Esophagus muscularis mucosa (tissue), 4 donors: Measurements from ENCODE around the gene NUP58. TPM values are rescaled to one million over a fixed set of nuclear protein-coding genes. Genes with fewer than 3 reads are reported as not detected.
A peak's percentile ranks its signal among the peaks of the same experiment; 100 is the strongest.

Experiments
- DNase-seq: peaks from one replicate; pipeline ENCODE4 v3.0.0-alpha.2; 2017; ENCODE audit errors: extremely low spot score
- H3K27ac ChIP-seq, 4 donors: fragments of 200-600 bp; sonication (generic); replicated peaks in 1 of 4; 1 replicate in 3 of 4; 2 replicates in 1 of 4; pipeline ENCODE4 v1.5.1; 2016 to 2019; ENCODE audit warnings: mild to moderate bottlenecking in 1 of 4
- H3K27me3 ChIP-seq, 4 donors: fragments of 200-600 bp; sonication (generic); one replicate each; pipeline versions ENCODE4 v1.5.1 to v1.6.0; 2016 to 2019
- H3K36me3 ChIP-seq, 4 donors: fragments of 200-600 bp; sonication (generic); one replicate each; pipeline ENCODE4 v1.5.1; 2016 to 2019
- H3K4me1 ChIP-seq, 4 donors: fragments of 200-600 bp; sonication (generic); one replicate each; pipeline ENCODE4 v1.5.1; 2016 to 2019
- H3K4me3 ChIP-seq, 4 donors: fragments of 200-600 bp; sonication (generic); 1 replicate in 2 of 4; 2 replicates in 2 of 4; pipeline ENCODE4 v1.5.1; 2016 to 2019; ENCODE audit warnings: mild to moderate bottlenecking in 4 of 4, moderate library complexity in 1 of 4
- H3K9me3 ChIP-seq, 4 donors: fragments of 200-600 bp; sonication (generic); 1 replicate in 3 of 4; 2 replicates in 1 of 4; pipeline ENCODE4 v1.5.1; 2016 to 2019
- EP300 ChIP-seq: sonication (generic); formaldehyde crosslinking; IDR thresholded peaks from one replicate; pipeline ENCODE4 v1.6.1; 2017; ENCODE audit warnings: antibody characterized with exemption
- POLR2A ChIP-seq: fragments of 450-650 bp; IDR thresholded peaks from one replicate; pipeline ENCODE4 v1.6.1; 2017; ENCODE audit warnings: antibody characterized with exemption, moderate library complexity, mild to moderate bottlenecking, low read depth
- POLR2AphosphoS5 ChIP-seq, 2 donors: sonication (generic); formaldehyde crosslinking; IDR thresholded peaks; one replicate each; pipeline ENCODE4 v1.6.1; 2017; ENCODE audit warnings: antibody characterized with exemption in 2 of 2
- WGBS: methylation state at CpG from one replicate; pipeline ENCODE4 v1.1.5; 2018; 5-methylcytosine and 5-hydroxymethylcytosine counted together
- intact Hi-C: fragments of 100-400 bp; cut with DNase I; formaldehyde crosslinking; loops from one replicate; pipeline ENCODE4 v1.15.1; 2023
- total RNA-seq, 4 donors: library from RNA; depleted of rRNA; stranded (reverse); fragments of >200 nt; gene quantifications; one replicate each; pipeline versions ENCODE4 v1.1.0 to v1.2.1, GENCODE V29; 2016
- TF ChIP-seq, protein P1 (sequence below), 3 experiments: fragments of 200-600 bp in 2 of 3; fragments of 450-650 bp in 1 of 3; sonication (generic) in 2 of 3; IDR thresholded peaks; one replicate each; pipeline ENCODE4 v1.5.1; 2017 to 2019; ENCODE audit warnings: antibody characterized with exemption in 3 of 3, mild to moderate bottlenecking in 2 of 3, moderate library complexity in 1 of 3

Gene NUP58
- total RNA-seq, 4 donors from 2014 or later: 33.8 to 62.3 (median 44.4) TPM

DNA sequence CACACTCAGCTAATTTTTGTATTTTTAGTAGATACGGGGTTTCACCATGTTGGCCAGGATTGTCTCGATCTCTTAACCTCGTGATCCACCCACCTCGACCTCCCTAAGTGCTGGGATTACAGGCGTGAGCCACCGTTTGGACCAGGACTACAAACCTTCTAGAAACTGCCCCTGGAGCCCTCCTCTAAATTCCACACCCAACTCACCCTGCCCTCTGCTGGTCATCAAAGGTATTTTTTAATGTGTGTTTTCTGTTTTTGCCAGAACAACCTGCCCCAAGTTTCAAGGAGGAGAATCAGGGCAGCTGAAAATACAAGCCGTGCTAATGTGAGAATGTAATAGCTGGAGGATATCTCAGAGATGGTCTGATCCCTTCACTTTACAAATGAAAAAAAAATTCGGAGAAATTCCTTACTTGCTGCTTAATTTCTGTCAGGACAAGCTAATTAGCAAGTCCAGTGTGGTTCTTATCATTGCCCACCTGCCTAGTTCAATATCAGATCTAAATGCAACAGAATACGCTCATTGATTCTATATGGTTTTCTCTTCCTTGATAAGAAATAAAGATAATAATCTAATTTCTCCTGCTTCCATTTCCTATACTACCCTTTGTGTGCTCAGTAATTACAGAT lies 74.4 kb downstream of the NUP58 start:
- H3K36me3 ChIP-seq: no peaks in the 10 kb centered on the region
- WGBS: 44% methylated on average over 9 of the region's 9 CpGs
- H3K4me3 ChIP-seq: no peak overlapping the region
- TF ChIP-seq, protein P1, sequence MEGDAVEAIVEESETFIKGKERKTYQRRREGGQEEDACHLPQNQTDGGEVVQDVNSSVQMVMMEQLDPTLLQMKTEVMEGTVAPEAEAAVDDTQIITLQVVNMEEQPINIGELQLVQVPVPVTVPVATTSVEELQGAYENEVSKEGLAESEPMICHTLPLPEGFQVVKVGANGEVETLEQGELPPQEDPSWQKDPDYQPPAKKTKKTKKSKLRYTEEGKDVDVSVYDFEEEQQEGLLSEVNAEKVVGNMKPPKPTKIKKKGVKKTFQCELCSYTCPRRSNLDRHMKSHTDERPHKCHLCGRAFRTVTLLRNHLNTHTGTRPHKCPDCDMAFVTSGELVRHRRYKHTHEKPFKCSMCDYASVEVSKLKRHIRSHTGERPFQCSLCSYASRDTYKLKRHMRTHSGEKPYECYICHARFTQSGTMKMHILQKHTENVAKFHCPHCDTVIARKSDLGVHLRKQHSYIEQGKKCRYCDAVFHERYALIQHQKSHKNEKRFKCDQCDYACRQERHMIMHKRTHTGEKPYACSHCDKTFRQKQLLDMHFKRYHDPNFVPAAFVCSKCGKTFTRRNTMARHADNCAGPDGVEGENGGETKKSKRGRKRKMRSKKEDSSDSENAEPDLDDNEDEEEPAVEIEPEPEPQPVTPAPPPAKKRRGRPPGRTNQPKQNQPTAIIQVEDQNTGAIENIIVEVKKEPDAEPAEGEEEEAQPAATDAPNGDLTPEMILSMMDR (IDR thresholded peaks at IDR 0.05): peak; percentile 39 to 62 (median 44)
- no peak for TF ChIP-seq POLR2AphosphoS5 (IDR thresholded peaks at IDR 0.05)
- no peaks in the 10 kb centered on the region for H3K9me3 ChIP-seq
- peaks cover 0 to 52% (median 13%) of the 10 kb centered on the region in 4 donors for H3K27me3 ChIP-seq
- no peak overlapping the region for H3K27ac ChIP-seq
- intact Hi-C loops: no loop called here
- H3K4me1 ChIP-seq: peaks cover 0 to 15% (median 12%) of the 10 kb centered on the region in 4 donors
- no peak for DNase-seq

- intact Hi-C loops: no loop called here
- WGBS: 88% methylated on average over 5 of the region's 7 CpGs
These were observed 76.0 kb downstream of the NUP58 start for GRCh38 chr13:25377244-25377962.

GRCh38 chr13:25378528-25378927 lies 77.1 kb downstream of the NUP58 start:
- DNase-seq: no peak
- H3K27ac ChIP-seq: no peak overlapping the region
- TF ChIP-seq EP300 (no peak), POLR2AphosphoS5 (IDR thresholded peaks at IDR 0.05) (no peak), POLR2A (no peak)
- TF ChIP-seq, protein P1 (IDR thresholded peaks at IDR 0.05): no peak
- no peaks in the 10 kb centered on the region for H3K9me3 ChIP-seq
- intact Hi-C loops: no loop called here
- no peaks in the 10 kb centered on the region for H3K36me3 ChIP-seq
- H3K27me3 ChIP-seq: peaks cover 0 to 25% (median 2%) of the 10 kb centered on the region in 4 donors
- WGBS: 51% methylated on average over 5 of the region's 5 CpGs
- no peaks in the 10 kb centered on the region for H3K4me1 ChIP-seq
- H3K4me3 ChIP-seq: no peak overlapping the region

More at GRCh38 chr13:25377244-25377962, 76.0 kb downstream of the NUP58 start:
- DNase-seq: no peak
- Histone ChIP-seq H3K36me3 (no peaks in the 10 kb centered on the region), H3K9me3 (no peaks in the 10 kb centered on the region), H3K27ac (no peak overlapping the region), H3K27me3 (peaks cover 0 to 36% (median 7%) of the 10 kb centered on the region in 4 donors), H3K4me1 (peaks cover 0 to 4% (median 3%) of the 10 kb centered on the region in 4 donors), H3K4me3 (no peak overlapping the region)
- TF ChIP-seq POLR2AphosphoS5 (IDR thresholded peaks at IDR 0.05): no peak
- TF ChIP-seq POLR2A: no peak
- no peak for TF ChIP-seq EP300
- TF ChIP-seq, protein P1 (IDR thresholded peaks at IDR 0.05): no peak

DNA sequence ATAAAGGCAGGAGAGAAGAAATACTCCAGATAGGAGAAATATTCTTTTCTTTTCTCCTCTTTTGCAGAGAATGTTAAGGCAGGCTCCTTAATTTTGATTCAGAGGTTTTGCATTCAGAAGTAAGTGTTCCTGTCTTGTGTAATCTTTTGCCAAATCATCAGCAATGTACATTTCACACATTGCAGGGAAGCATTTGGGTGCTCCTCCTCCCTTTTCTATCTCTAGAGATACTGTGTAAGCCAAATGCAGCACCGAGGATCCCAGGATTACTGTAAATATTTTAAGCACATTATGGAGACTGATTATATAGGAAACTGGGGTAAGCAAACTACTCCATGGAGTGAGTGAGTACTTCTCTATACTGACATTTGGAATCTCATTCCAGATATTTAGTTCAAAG lies 77.6 kb downstream of the NUP58 start:
- H3K4me1 ChIP-seq: no peaks in the 10 kb centered on the region
- intact Hi-C loops: no loop called here
- no peak overlapping the region for H3K4me3 ChIP-seq
- H3K27ac ChIP-seq: no peak overlapping the region
- WGBS: 31% methylated on average over 1 of the region's 1 CpG
- no peak for TF ChIP-seq POLR2A
- no peaks in the 10 kb centered on the region for H3K36me3 ChIP-seq
- H3K27me3 ChIP-seq: peaks cover 0 to 20% (median 2%) of the 10 kb centered on the region in 4 donors
- no peaks in the 10 kb centered on the region for H3K9me3 ChIP-seq
- no peak for DNase-seq

DNA sequence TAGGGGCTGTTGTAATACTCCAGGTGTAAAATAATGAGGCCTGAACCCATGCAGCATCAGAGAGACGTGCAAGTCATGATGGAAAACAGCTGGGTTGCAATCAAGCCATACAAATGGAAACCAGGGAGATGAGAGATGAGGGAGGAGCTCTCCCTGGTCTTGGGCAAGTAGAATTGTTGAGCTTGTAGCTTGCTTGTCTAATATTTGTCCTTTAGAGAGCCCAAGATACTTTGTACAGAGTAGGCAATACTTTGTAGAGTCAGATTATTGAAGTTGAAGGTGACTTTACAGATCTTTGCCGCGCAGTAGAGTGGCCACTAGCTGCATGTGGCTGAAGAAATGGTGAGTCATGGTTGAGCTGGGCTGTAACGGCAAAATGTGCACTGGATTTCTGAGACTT lies 78.7 kb downstream of the NUP58 start:
- no peaks in the 10 kb centered on the region for H3K36me3 ChIP-seq
- no peaks in the 10 kb centered on the region for H3K9me3 ChIP-seq
- peaks cover 0 to 9% (median 0%) of the 10 kb centered on the region in 4 donors for H3K27me3 ChIP-seq
- H3K4me3 ChIP-seq: no peak overlapping the region
- no peaks in the 10 kb centered on the region for H3K4me1 ChIP-seq
- intact Hi-C loops: no loop called here
- DNase-seq: no peak
- 83% methylated on average over 4 of the region's 4 CpGs for WGBS
- H3K27ac ChIP-seq: no peak overlapping the region
- TF ChIP-seq POLR2A (no peak), POLR2AphosphoS5 (IDR thresholded peaks at IDR 0.05) (no peak), EP300 (no peak)
- TF ChIP-seq, protein P1 (IDR thresholded peaks at IDR 0.05): no peak
